HG03039 (cell line): ENCODE measurements around the gene MT1H.
"Not testable (repeated sequence)": the region's sequence is repeated elsewhere in the genome, so short reads cannot be mapped to it uniquely, and the experiment has no call there.

Experiments used
- ATAC-seq: cut with Tn5 transposase; IDR thresholded peaks from one replicate; pipeline ENCODE4 v1.9.1; 2021; ENCODE audit warnings: mild to moderate bottlenecking, moderate library complexity; ENCODE audit not compliant: unreplicated experiment

Gene MT1H

GRCh38 chr16:56715126-56715525 is 45.5 kb downstream of the MT1H start:
- ATAC-seq = no peak

GRCh38 chr16:56716761-56717160 is 47.1 kb downstream of the MT1H start:
- ATAC-seq = no peak

- ATAC-seq = not testable (repeated sequence)
These were observed 47.9 kb downstream of the MT1H start for GRCh38 chr16:56717532-56717931.
